Measurements from ENCODE around the gene GARIN5B. TPM values are rescaled to one million over a fixed set of nuclear protein-coding genes. Genes with fewer than 3 reads are reported as not detected.
A peak's percentile ranks its signal among the peaks of the same experiment; 100 is the strongest.

The GARIN5B gene
- total and polyA plus RNA-seq, 2 of the 8 experiments (the other 6 are each of a cell fraction or from before 2014, with no cell fraction given) = 0.03 TPM; not detected in 1

- H2BK5ac ChIP-seq (ENCODE audit: low read depth, low read length) = no peak overlapping the region
- H3K27me3 ChIP-seq (replicated peaks in 1 of 4; ENCODE audit: control insufficient read depth in 3 of 4, extremely low read depth in 1 of 4, insufficient read depth in 3 of 4, low read length in 3 of 4) = peaks cover 16 to 49% (median 42%) of the 10 kb centered on the region in 4 experiments
- H2BK120ac ChIP-seq (replicated peaks; ENCODE audit: low read depth, low read length) = no peak overlapping the region
- H3K36me3 ChIP-seq (ENCODE audit: control insufficient read depth in 2 of 4, insufficient read depth in 4 of 4, low read length in 3 of 4) = no peaks in the 10 kb centered on the region
- no peak overlapping the region for H3K9ac ChIP-seq (replicated peaks in 1 of 4; ENCODE audit: extremely low read depth in 1 of 4, low read depth in 3 of 4, low read length in 3 of 4)
- no peak overlapping the region for H4K8ac ChIP-seq (ENCODE audit: extremely low read depth, insufficient read depth, low read length)
- H3K27ac ChIP-seq (ENCODE audit: low read depth, low read length) = no peak overlapping the region
- POLR2A ChIA-PET (ENCODE audit: partially characterized antibody) = interaction anchor here (1.2 to 7.1 kb wide), 9 partner anchors 9 to 109 kb away, joined by 3 to 58 read pairs (median 14); partner anchors contain the start of genes KMT5C, RPL28, TMEM190 and TMEM238
- H3K18ac ChIP-seq (ENCODE audit: extremely low read depth, low read length) = no peak overlapping the region
- H3K4me2 ChIP-seq (ENCODE audit: insufficient read depth in 1 of 2, low read depth in 2 of 2, low read length in 2 of 2) = 0 out of 4 replicates have a peak overlapping the region, but pooled peaks of 1 of the 2 experiments have one; percentile 58
- DNase-seq (ENCODE audit: low read depth in 1 of 2, low spot score in 2 of 2) (no peak), FAIRE-seq (no peak)
- H2BK12ac ChIP-seq (ENCODE audit: low read depth, low read length) = 0 out of 2 replicates have a peak overlapping the region, but pooled peaks have one; percentile 43
- H3K4me1 ChIP-seq (replicated peaks in 1 of 4; ENCODE audit: control insufficient read depth in 3 of 4, insufficient read depth in 4 of 4, low read length in 3 of 4) = peaks cover 0 to 21% (median 15%) of the 10 kb centered on the region in 4 experiments; a peak in 6 of 7 replicates
- H3K4ac ChIP-seq (replicated peaks; ENCODE audit: insufficient read length, low read depth, low read length) = no peak overlapping the region
- H3K79me1 ChIP-seq (ENCODE audit: low read depth, low read length) = no peaks in the 10 kb centered on the region
- H4K5ac ChIP-seq (ENCODE audit: insufficient read length, low read depth, low read length) = no peak overlapping the region
- H3K4me3 ChIP-seq (ENCODE audit: extremely low read depth in 1 of 4, insufficient read depth in 2 of 4, low read depth in 3 of 4, low read length in 4 of 4) = no peak overlapping the region
- H4K91ac ChIP-seq (replicated peaks; ENCODE audit: insufficient read length, low read length) = no peak overlapping the region
- 65% methylated on average over 4 of the region's 16 CpGs; no CpG with 5 or more reads in 1 of the 2 experiments for WGBS, 2 experiments (ENCODE audit: extremely low coverage in 1 of 2, insufficient coverage in 1 of 2, insufficient read length in 1 of 2, insufficient replicate concordance in 2 of 2, low coverage in 1 of 2, low lambda C conversion rate in 2 of 2, missing lambda C conversion rate in 1 of 2)
- H3K14ac ChIP-seq (ENCODE audit: insufficient read length) = no peak overlapping the region
- H3K79me2 ChIP-seq (ENCODE audit: control insufficient read depth in 1 of 2, insufficient read depth in 2 of 2, low read length in 2 of 2) = no peaks in the 10 kb centered on the region
- no peaks in the 10 kb centered on the region for H4K20me1 ChIP-seq (replicated peaks in 1 of 2; ENCODE audit: control insufficient read depth in 1 of 2, insufficient read depth in 2 of 2, low read length in 2 of 2)
- no peaks in the 10 kb centered on the region for H3K9me3 ChIP-seq (ENCODE audit: insufficient read depth in 2 of 2, low read depth in 1 of 2, low read length in 1 of 2)
- H2BK20ac ChIP-seq (ENCODE audit: low read length) = no peak overlapping the region
- H3K23me2 ChIP-seq (ENCODE audit: low read depth, low read length) = peaks cover 9% of the 10 kb centered on the region; the same call in 1 of the 2 replicates
- no peak overlapping the region for H3K56ac ChIP-seq (replicated peaks; ENCODE audit: insufficient read length, low read depth, low read length)
- no peak for TF ChIP-seq KDM5A (IDR thresholded peaks at IDR 0.05; ENCODE audit: low read length)
- no peak for TF ChIP-seq SUZ12 (IDR thresholded peaks at IDR 0.05; ENCODE audit: low read length)
- TF ChIP-seq JUN (IDR thresholded peaks at IDR 0.05; ENCODE audit: low read depth, low read length) = no peak
- TF ChIP-seq ATF3 (IDR thresholded peaks at IDR 0.05; ENCODE audit: insufficient read depth, low read depth, low read length) = no peak
- TF ChIP-seq SIN3A (conservative IDR thresholded peaks at IDR 0.05 in 1 of 2, IDR thresholded peaks at IDR 0.05 in 1 of 2; ENCODE audit: low read depth in 1 of 2, low read length in 2 of 2) = no peak
- no peak for TF ChIP-seq POU5F1 (IDR thresholded peaks at IDR 0.05; ENCODE audit: low read depth, low read length)
- H2AK5ac ChIP-seq (ENCODE audit: low read depth, low read length) = no peak overlapping the region
- no peak overlapping the region for H2AFZ ChIP-seq (ENCODE audit: low read length)
- no peak overlapping the region for H3K23ac ChIP-seq (ENCODE audit: insufficient read length)
- CTCF ChIA-PET (ENCODE audit: partially characterized antibody) = interaction anchor here (0.7 to 1.5 kb wide), 13 partner anchors 10 to 119 kb away, joined by 3 to 8 read pairs (median 3); no protein-coding TSS in a partner anchor
- H2BK15ac ChIP-seq (ENCODE audit: low read length) = peak overlapping the region; percentile 72; the same call in 1 of the 2 replicates
Observed at GRCh38 chr19:55368106-55368505, 5.0 kb upstream of the GARIN5B start.

Measured in H1 (cell line).